Measurements from ENCODE around the gene ZNF827. TPM values are rescaled to one million over a fixed set of nuclear protein-coding genes. Genes with fewer than 3 reads are reported as not detected.

ZNF827 gene
- total and polyA plus RNA-seq, 11 donors = 4.5 to 30.1 (median 18.1) TPM

DNA sequence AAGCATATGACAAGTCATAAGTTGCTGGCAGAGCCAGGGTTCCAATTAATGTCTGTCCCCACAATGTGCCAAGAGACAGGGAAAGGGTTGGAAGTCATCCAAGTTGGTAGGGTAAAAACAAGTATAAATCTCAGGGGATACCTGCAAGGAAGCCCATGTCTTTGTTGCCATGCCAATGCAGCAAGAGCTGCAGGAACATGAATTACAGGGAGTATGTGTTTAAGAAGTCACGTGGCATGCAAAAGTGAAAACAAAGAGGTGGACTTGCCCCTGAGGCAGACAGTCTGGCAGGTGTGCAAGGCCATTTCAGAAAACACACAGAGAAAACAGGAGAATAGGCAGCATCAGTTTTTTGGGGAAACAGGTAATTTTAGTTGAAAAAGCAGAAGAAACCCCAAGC, 229.3 kb downstream of the ZNF827 start:
- WGBS, 4 donors = 79 to 92% (median 83%) methylated on average over 1 of the region's 1 CpG
- H3K27ac ChIP-seq = no peak overlapping the region
- no peaks in the 10 kb centered on the region for H3K36me3 ChIP-seq
- H3K9me3 ChIP-seq = peaks cover 0 to 29% (median 12%) of the 10 kb centered on the region in 12 donors
- TF ChIP-seq POLR2A (IDR thresholded peaks at IDR 0.05) = no peak
- TF ChIP-seq, protein P1, sequence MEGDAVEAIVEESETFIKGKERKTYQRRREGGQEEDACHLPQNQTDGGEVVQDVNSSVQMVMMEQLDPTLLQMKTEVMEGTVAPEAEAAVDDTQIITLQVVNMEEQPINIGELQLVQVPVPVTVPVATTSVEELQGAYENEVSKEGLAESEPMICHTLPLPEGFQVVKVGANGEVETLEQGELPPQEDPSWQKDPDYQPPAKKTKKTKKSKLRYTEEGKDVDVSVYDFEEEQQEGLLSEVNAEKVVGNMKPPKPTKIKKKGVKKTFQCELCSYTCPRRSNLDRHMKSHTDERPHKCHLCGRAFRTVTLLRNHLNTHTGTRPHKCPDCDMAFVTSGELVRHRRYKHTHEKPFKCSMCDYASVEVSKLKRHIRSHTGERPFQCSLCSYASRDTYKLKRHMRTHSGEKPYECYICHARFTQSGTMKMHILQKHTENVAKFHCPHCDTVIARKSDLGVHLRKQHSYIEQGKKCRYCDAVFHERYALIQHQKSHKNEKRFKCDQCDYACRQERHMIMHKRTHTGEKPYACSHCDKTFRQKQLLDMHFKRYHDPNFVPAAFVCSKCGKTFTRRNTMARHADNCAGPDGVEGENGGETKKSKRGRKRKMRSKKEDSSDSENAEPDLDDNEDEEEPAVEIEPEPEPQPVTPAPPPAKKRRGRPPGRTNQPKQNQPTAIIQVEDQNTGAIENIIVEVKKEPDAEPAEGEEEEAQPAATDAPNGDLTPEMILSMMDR (IDR thresholded peaks at IDR 0.05) = no peak
- ATAC-seq = no peak
- peaks cover 0 to 9% (median 0%) of the 10 kb centered on the region in 12 donors for H3K4me1 ChIP-seq
- H3K27me3 ChIP-seq = no peaks in the 10 kb centered on the region
- no peak overlapping the region for H3K4me3 ChIP-seq
- intact Hi-C loops (cut with DNase I) = no loop called here
- no peak for DNase-seq

Other genes with a start within 250 kb of the ZNF827 start
- 10 to 100 TPM in 8 of 9 donors, 1 to 10 TPM in 1; 9.9 to 18.5 (median 12.1) TPM for gene LSM6, start 236.9 kb upstream of the ZNF827 start, total RNA-seq
- gene LSM6, start 236.9 kb upstream of the ZNF827 start, polyA plus RNA-seq = 10 to 100 TPM; 10.7 to 28.3 TPM